ENCODE results near the gene C3orf38.

DNA sequence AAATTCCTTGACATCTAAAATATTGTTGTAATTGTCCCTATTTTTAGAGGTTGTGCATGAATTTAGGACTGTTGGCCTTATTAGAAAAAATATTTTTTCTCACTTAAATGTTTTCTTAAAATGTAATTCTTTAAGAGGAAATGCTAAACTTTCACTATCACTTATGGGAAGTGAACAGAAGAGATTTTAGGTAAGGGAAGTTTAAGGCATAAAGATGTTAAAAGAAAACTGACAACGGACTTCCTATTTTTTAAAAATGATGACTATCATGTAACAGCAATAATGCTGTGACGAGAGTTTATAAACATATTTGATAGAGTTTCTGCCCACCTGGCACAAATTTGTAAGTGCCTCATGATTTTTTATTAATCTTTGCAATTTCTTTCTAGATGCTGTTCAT is 3.1 kb downstream of the C3orf38 start:
- TF ChIP-seq CTCF (IDR thresholded peaks at IDR 0.05 in 2 of 3, conservative IDR thresholded peaks at IDR 0.05 in 1 of 3; ENCODE audit: borderline replicate concordance in 1 of 3, insufficient read depth in 1 of 3, low read depth in 2 of 3, low read length in 2 of 3) (no peak), RAD21 (IDR thresholded peaks at IDR 0.05; ENCODE audit: low read depth) (no peak), POLR2AphosphoS5 (IDR thresholded peaks at IDR 0.05; ENCODE audit: low read depth, low read length) (no peak), REST (IDR thresholded peaks at IDR 0.05; ENCODE audit: low read depth) (no peak)
